Keratinocyte (primary cell): ENCODE measurements around the gene CHD8. TPM values are rescaled to one million over a fixed set of nuclear protein-coding genes. Genes with fewer than 3 reads are reported as not detected.

Source experiments
- DNase-seq: peaks from one replicate; pipeline ENCODE4 v3.0.0-alpha.2; 2011; ENCODE audit warnings: low read depth, missing footprints, low spot score
- FAIRE-seq: peaks from 2 replicates; lab custom pipeline; 2011; peaks lifted over from hg19 to GRCh38; lab: Jason Lieb, UNC
- H2AFZ ChIP-seq: 2 replicates; pipeline ENCODE4 v1.6.0; 2012; ENCODE audit warnings: low read length, control low read depth, inconsistent platforms; ENCODE audit not compliant: control insufficient read depth
- H3K27ac ChIP-seq: 2 replicates; pipeline ENCODE4 v1.5.1; 2011; ENCODE audit warnings: low read length; ENCODE audit not compliant: control insufficient read depth, insufficient read depth
- H3K27me3 ChIP-seq: 3 replicates; pipeline ENCODE4 v1.6.0; 2011; ENCODE audit warnings: low read length; ENCODE audit not compliant: control insufficient read depth, insufficient read depth; ENCODE audit errors: extremely low read depth
- H3K36me3 ChIP-seq, 2 experiments: 2 replicates in 1 of 2; 3 replicates in 1 of 2; pipeline ENCODE4 v1.5.1; 2011; ENCODE audit warnings: low read length in 2 of 2, mild to moderate bottlenecking in 1 of 2; ENCODE audit not compliant: control insufficient read depth in 2 of 2, insufficient read depth in 2 of 2; ENCODE audit errors: extremely low read depth in 1 of 2
- H3K4me1 ChIP-seq: 3 replicates; pipeline ENCODE4 v1.5.1; 2011; ENCODE audit warnings: low read length; ENCODE audit not compliant: control insufficient read depth, insufficient read depth; ENCODE audit errors: extremely low read depth
- H3K4me2 ChIP-seq: 3 replicates; pipeline ENCODE4 v1.6.0; 2011; ENCODE audit warnings: low read depth, low read length; ENCODE audit not compliant: control insufficient read depth, insufficient read depth; ENCODE audit errors: extremely low read depth
- H3K4me3 ChIP-seq, 3 experiments: fragments of 200-600 bp in 1 of 3; sonication (generic) in 1 of 3; 2 replicates in 2 of 3; 3 replicates in 1 of 3; pipeline ENCODE4 v1.5.1; 2011 to 2016; ENCODE audit warnings: low read length in 3 of 3, mild to moderate bottlenecking in 3 of 3, control low read depth in 2 of 3, inconsistent platforms in 1 of 3, low read depth in 1 of 3, mixed read lengths in 1 of 3, mixed run types in 1 of 3, moderate library complexity in 1 of 3; ENCODE audit not compliant: control insufficient read depth in 2 of 3, insufficient read depth in 2 of 3; ENCODE audit errors: extremely low read depth in 1 of 3
- H3K79me2 ChIP-seq: 2 replicates; pipeline ENCODE4 v1.6.0; 2012; ENCODE audit warnings: low read length; ENCODE audit not compliant: control insufficient read depth, insufficient read depth
- H3K9ac ChIP-seq: 3 replicates; pipeline ENCODE4 v1.6.0; 2011; ENCODE audit warnings: low read length; ENCODE audit not compliant: control insufficient read depth, insufficient read depth; ENCODE audit errors: extremely low read depth
- H3K9me1 ChIP-seq: 3 replicates; pipeline ENCODE4 v1.6.0; 2011; ENCODE audit warnings: low read length; ENCODE audit not compliant: control insufficient read depth, insufficient read depth; ENCODE audit errors: extremely low read depth
- H3K9me3 ChIP-seq: 2 replicates; pipeline ENCODE4 v1.5.1; 2012; ENCODE audit warnings: low read depth, low read length; ENCODE audit not compliant: control insufficient read depth
- H4K20me1 ChIP-seq: 3 replicates; pipeline ENCODE4 v1.6.0; 2011; ENCODE audit warnings: low read length; ENCODE audit not compliant: control insufficient read depth, insufficient read depth; ENCODE audit errors: extremely low read depth
- EZH2 ChIP-seq: IDR thresholded peaks from one replicate; pipeline ENCODE4 v1.6.1; 2012; ENCODE audit warnings: inconsistent platforms, mild to moderate bottlenecking, low read length, moderate library complexity
- dilution Hi-C: fragments of 300-500 bp; cut with MboI; formaldehyde crosslinking; loops from one replicate; pipeline ENCODE4 v1.7.0; 2020; ENCODE audit warnings: low sequenced_read_pairs; ENCODE audit not compliant: extremely low pct_ligation_motif_present
- polyA minus RNA-seq, 3 experiments: library from RNA; depleted of rRNA, polyadenylated mRNA; stranded (reverse); fragments of >200 nt; gene quantifications; 1 replicate in 1 of 3; 2 replicates in 1 of 3; 3 replicates in 1 of 3; pipeline ENCODE4 v1.2.3, GENCODE V29; 2011
- polyA plus RNA-seq, 5 experiments: library from polyadenylated mRNA; depleted of rRNA in 3 of 5; stranded (reverse) in 3 of 5; stranded (forward) in 1 of 5; unstranded in 1 of 5; fragments of >200 nt; gene quantifications; 1 replicate in 1 of 5; 2 replicates in 3 of 5; 3 replicates in 1 of 5; pipeline versions ENCODE4 v1.2.1 to v1.2.3, GENCODE V29; 2011 to 2012; ENCODE audit warnings: missing spikeins in 2 of 5, low read depth in 1 of 5, low replicate concordance in 1 of 5
- TF ChIP-seq, protein P1 (sequence below), 3 experiments: IDR thresholded peaks in 1 of 3; conservative IDR thresholded peaks in 1 of 3; optimal IDR thresholded peaks in 1 of 3; 2 replicates in 2 of 3; 3 replicates in 1 of 3; pipeline versions ENCODE3 to v1.5.1; 2011; ENCODE audit warnings: low read length in 3 of 3, mild to moderate bottlenecking in 3 of 3, moderate library complexity in 2 of 3, control low read depth in 1 of 3, inconsistent platforms in 1 of 3; ENCODE audit not compliant: insufficient read depth in 2 of 3; ENCODE audit errors: extremely low read depth in 1 of 3

CHD8 gene, protein sequence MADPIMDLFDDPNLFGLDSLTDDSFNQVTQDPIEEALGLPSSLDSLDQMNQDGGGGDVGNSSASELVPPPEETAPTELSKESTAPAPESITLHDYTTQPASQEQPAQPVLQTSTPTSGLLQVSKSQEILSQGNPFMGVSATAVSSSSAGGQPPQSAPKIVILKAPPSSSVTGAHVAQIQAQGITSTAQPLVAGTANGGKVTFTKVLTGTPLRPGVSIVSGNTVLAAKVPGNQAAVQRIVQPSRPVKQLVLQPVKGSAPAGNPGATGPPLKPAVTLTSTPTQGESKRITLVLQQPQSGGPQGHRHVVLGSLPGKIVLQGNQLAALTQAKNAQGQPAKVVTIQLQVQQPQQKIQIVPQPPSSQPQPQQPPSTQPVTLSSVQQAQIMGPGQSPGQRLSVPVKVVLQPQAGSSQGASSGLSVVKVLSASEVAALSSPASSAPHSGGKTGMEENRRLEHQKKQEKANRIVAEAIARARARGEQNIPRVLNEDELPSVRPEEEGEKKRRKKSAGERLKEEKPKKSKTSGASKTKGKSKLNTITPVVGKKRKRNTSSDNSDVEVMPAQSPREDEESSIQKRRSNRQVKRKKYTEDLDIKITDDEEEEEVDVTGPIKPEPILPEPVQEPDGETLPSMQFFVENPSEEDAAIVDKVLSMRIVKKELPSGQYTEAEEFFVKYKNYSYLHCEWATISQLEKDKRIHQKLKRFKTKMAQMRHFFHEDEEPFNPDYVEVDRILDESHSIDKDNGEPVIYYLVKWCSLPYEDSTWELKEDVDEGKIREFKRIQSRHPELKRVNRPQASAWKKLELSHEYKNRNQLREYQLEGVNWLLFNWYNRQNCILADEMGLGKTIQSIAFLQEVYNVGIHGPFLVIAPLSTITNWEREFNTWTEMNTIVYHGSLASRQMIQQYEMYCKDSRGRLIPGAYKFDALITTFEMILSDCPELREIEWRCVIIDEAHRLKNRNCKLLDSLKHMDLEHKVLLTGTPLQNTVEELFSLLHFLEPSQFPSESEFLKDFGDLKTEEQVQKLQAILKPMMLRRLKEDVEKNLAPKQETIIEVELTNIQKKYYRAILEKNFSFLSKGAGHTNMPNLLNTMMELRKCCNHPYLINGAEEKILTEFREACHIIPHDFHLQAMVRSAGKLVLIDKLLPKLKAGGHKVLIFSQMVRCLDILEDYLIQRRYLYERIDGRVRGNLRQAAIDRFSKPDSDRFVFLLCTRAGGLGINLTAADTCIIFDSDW (N-terminal part only)
- polyA plus RNA-seq, result 21.0 to 24.7 TPM (median 23.3 TPM) in 3 replicates
- 29.1 TPM for polyA plus RNA-seq (2011; ENCODE audit: low read depth)
- 21.0 and 24.4 TPM in 2 replicates for polyA plus RNA-seq (2011; cell fraction: cytosol; rRNA removed)
- polyA plus RNA-seq (2011; cell fraction: nucleus; rRNA removed), result 96.5 and 97.8 TPM in 2 replicates
- 46.0 and 51.4 TPM in 2 replicates for polyA plus RNA-seq (2012; ENCODE audit: low replicate concordance)
- 62.4 to 217 TPM (median 75.1 TPM) in 3 replicates for polyA minus RNA-seq
- 32.2 TPM for polyA minus RNA-seq (2011; cell fraction: cytosol; rRNA and poly(A)+ RNA removed)
- 67.1 and 118 TPM in 2 replicates for polyA minus RNA-seq (2011; cell fraction: nucleus; rRNA and poly(A)+ RNA removed)

DNA sequence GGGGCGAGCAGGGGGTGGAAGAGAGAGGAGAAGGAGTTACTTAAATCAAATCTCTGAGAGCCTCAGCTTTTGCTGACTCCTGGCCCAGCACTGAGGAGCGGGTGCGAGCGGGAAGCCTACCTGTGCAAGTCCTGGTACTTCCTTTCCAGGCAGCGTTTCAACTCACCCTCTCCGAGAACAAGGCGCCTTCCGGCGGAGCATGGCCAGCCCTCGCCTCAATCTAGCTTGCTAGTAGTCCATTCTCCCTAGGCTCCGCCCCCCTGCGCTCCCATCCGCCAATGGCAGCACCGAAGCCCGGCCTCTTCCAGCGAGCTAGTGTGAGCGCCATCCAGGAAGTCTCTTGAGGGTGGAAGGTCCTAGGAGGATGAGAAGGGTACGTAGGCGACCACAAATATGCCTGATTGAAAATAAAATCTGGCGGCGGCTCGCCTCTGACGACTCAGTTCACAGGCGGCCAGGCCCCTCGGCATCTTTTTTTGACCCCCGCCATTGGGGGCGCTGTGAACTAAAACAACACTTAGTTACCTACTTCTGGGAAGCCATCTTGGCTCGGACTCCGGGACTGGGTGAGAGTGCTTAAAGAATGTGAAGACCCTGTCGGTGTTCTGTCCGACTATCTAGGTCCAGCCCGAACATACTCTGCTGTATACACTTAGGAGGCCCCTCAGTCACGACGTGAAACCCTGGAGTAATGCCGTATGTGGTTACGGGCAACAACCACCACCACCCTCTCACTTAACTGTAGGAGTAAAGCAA, at the start of gene CHD8:
TSS of gene CHD8 (minus strand) at position 212 of the 756 bp plus-strand sequence. CDS start 24,480 bp downstream, outside the sequence.
- Histone ChIP-seq H4K20me1 (no peaks in the 10 kb centered on the region), H3K9ac (peak within 1 kb of the TSS; percentile 96), H3K79me2 (peaks cover 47% of the 10 kb centered on the region), H3K27me3 (no peaks in the 10 kb centered on the region), H3K4me1 (peaks cover 9% of the 10 kb centered on the region), H3K4me2 (peak within 1 kb of the TSS; percentile 96), H2AFZ (peak within 1 kb of the TSS; percentile 98), H3K36me3 (peaks cover 0 to 2% of the 10 kb centered on the region in 2 experiments), H3K4me3 (peak within 1 kb of the TSS; percentile 94 to 98 (median 95)), H3K9me3 (no peaks in the 10 kb centered on the region), H3K9me1 (no peaks in the 10 kb centered on the region), H3K27ac (peak within 1 kb of the TSS; percentile 87)
- TF ChIP-seq EZH2, result no peak
- TF ChIP-seq, protein P1, sequence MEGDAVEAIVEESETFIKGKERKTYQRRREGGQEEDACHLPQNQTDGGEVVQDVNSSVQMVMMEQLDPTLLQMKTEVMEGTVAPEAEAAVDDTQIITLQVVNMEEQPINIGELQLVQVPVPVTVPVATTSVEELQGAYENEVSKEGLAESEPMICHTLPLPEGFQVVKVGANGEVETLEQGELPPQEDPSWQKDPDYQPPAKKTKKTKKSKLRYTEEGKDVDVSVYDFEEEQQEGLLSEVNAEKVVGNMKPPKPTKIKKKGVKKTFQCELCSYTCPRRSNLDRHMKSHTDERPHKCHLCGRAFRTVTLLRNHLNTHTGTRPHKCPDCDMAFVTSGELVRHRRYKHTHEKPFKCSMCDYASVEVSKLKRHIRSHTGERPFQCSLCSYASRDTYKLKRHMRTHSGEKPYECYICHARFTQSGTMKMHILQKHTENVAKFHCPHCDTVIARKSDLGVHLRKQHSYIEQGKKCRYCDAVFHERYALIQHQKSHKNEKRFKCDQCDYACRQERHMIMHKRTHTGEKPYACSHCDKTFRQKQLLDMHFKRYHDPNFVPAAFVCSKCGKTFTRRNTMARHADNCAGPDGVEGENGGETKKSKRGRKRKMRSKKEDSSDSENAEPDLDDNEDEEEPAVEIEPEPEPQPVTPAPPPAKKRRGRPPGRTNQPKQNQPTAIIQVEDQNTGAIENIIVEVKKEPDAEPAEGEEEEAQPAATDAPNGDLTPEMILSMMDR (optimal IDR thresholded peaks at IDR 0.05 in 1 of 3, IDR thresholded peaks at IDR 0.05 in 1 of 3, conservative IDR thresholded peaks at IDR 0.05 in 1 of 3; ENCODE audit: extremely low read depth in 1 of 3, insufficient read depth in 2 of 3, low read length in 3 of 3), result peak; percentile 51 to 74 (median 69)
- FAIRE-seq, result peak; percentile 64
- DNase-seq, result peak; percentile 99
- dilution Hi-C loops, result no loop called here
